ENCODE results near the gene ZFYVE9. TPM values are rescaled to one million over a fixed set of nuclear protein-coding genes. Genes with fewer than 3 reads are reported as not detected.

ZFYVE9 gene
- total RNA-seq, 4 donors from 2014 or later = 12.7 to 31.1 (median 16.2) TPM

- Histone ChIP-seq H3K9me3 (no peaks in the 10 kb centered on the region), H3K27ac (no peak overlapping the region), H3K4me3 (no peak overlapping the region), H3K27me3 (no peaks in the 10 kb centered on the region), H3K4me1 (no peaks in the 10 kb centered on the region), H3K36me3 (peaks cover 0 to 20% (median 0%) of the 10 kb centered on the region in 3 donors)
- 81 to 89% methylated on average over 5 of the region's 5 CpGs for WGBS, 2 donors
- DNase-seq = no peak
- intact Hi-C loops (cut with DNase I) = no loop called here
- no peak for TF ChIP-seq CTCF (IDR thresholded peaks at IDR 0.05)
- no peak for TF ChIP-seq POLR2A (IDR thresholded peaks at IDR 0.05)
Measured at GRCh38 chr1:52325786-52326185, 183.9 kb downstream of the ZFYVE9 start.

- no peak for DNase-seq
- H3K27me3 ChIP-seq = no peaks in the 10 kb centered on the region
- H3K9me3 ChIP-seq = no peaks in the 10 kb centered on the region
- H3K4me3 ChIP-seq = no peak overlapping the region
- intact Hi-C loops (cut with DNase I) = no loop called here
- no peak for TF ChIP-seq POLR2A (IDR thresholded peaks at IDR 0.05)
- no peak for TF ChIP-seq CTCF (IDR thresholded peaks at IDR 0.05)
- WGBS, 2 donors = 69 to 79% methylated on average over 1 of the region's 1 CpG
- H3K36me3 ChIP-seq = peaks cover 0 to 13% (median 0%) of the 10 kb centered on the region in 3 donors
- no peak overlapping the region for H3K27ac ChIP-seq
- H3K4me1 ChIP-seq = no peaks in the 10 kb centered on the region
Measured at GRCh38 chr1:52328615-52329014, 186.7 kb downstream of the ZFYVE9 start.

- WGBS, 2 donors = 48 to 58% methylated on average over 1 of the region's 1 CpG
- TF ChIP-seq CTCF (IDR thresholded peaks at IDR 0.05) (no peak), POLR2A (IDR thresholded peaks at IDR 0.05) (no peak)
- H3K4me3 ChIP-seq = no peak overlapping the region
- no peaks in the 10 kb centered on the region for H3K9me3 ChIP-seq
- intact Hi-C loops (cut with DNase I) = no loop called here
- H3K27ac ChIP-seq = no peak overlapping the region
- no peaks in the 10 kb centered on the region for H3K4me1 ChIP-seq
- DNase-seq = no peak
- H3K36me3 ChIP-seq = peaks cover 0 to 32% (median 0%) of the 10 kb centered on the region in 3 donors
- H3K27me3 ChIP-seq = no peaks in the 10 kb centered on the region
Measured at GRCh38 chr1:52332411-52332810, 190.5 kb downstream of the ZFYVE9 start.

- TF ChIP-seq POLR2A (IDR thresholded peaks at IDR 0.05) (no peak), CTCF (IDR thresholded peaks at IDR 0.05) (no peak)
- Histone ChIP-seq H3K4me1 (no peaks in the 10 kb centered on the region), H3K27ac (no peak overlapping the region), H3K36me3 (peaks cover 0 to 58% (median 0%) of the 10 kb centered on the region in 3 donors), H3K4me3 (no peak overlapping the region), H3K9me3 (no peaks in the 10 kb centered on the region), H3K27me3 (no peaks in the 10 kb centered on the region)
- 64 to 83% methylated on average over 3 of the region's 3 CpGs for WGBS, 2 donors
- intact Hi-C loops (cut with DNase I) = no loop called here
- no peak for DNase-seq
Measured at GRCh38 chr1:52334906-52335528, 193.1 kb downstream of the ZFYVE9 start.

- intact Hi-C loops (cut with DNase I) = no loop called here
- Histone ChIP-seq H3K4me1 (no peaks in the 10 kb centered on the region), H3K36me3 (peaks cover 0 to 72% (median 0%) of the 10 kb centered on the region in 3 donors), H3K4me3 (no peak overlapping the region), H3K27me3 (no peaks in the 10 kb centered on the region), H3K9me3 (no peaks in the 10 kb centered on the region), H3K27ac (no peak overlapping the region)
- 69 to 71% methylated on average over 2 of the region's 2 CpGs for WGBS, 2 donors
- DNase-seq = no peak
- TF ChIP-seq CTCF (IDR thresholded peaks at IDR 0.05) = no peak
- no peak for TF ChIP-seq POLR2A (IDR thresholded peaks at IDR 0.05)
Measured at GRCh38 chr1:52337439-52337838, 195.6 kb downstream of the ZFYVE9 start.

Measured in esophagus squamous epithelium (tissue), 5 donors.